Bronchial epithelial cell (primary cell): ENCODE data around the gene TBC1D22A. TPM values are rescaled to one million over a fixed set of nuclear protein-coding genes. Genes with fewer than 3 reads are reported as not detected.

Experiments
- DNase-seq: peaks from one replicate; pipeline ENCODE4 v3.0.0-alpha.2; 2010; ENCODE audit warnings: low read depth
- FAIRE-seq: peaks from 2 replicates; lab custom pipeline; 2011; peaks lifted over from hg19 to GRCh38; lab: Jason Lieb, UNC
- H3K27me3 ChIP-seq: 2 replicates; pipeline ENCODE4 v1.5.1; 2011; ENCODE audit warnings: low read length; ENCODE audit not compliant: control insufficient read depth, insufficient read depth
- H3K36me3 ChIP-seq: 2 replicates; pipeline ENCODE4 v1.5.1; 2011; ENCODE audit warnings: low read length; ENCODE audit not compliant: control insufficient read depth, insufficient read depth
- H3K4me3 ChIP-seq: 2 replicates; pipeline ENCODE4 v1.5.1; 2011; ENCODE audit warnings: mild to moderate bottlenecking, low read depth, low read length, control low read depth
- total RNA-seq: library from RNA; depleted of rRNA; stranded (reverse); fragments of >200 nt; gene quantifications from 2 replicates; pipeline ENCODE4 v1.2.1, GENCODE V29; 2014
- TF ChIP-seq, protein P1 (sequence below): IDR thresholded peaks from 2 replicates; pipeline ENCODE4 v1.5.1; 2011; ENCODE audit warnings: mild to moderate bottlenecking, moderate library complexity, low read length, control low read depth, inconsistent platforms; ENCODE audit not compliant: insufficient read depth, severe bottlenecking

The TBC1D22A gene
- total RNA-seq, 1 donor from 2014 or later, result 10.0 TPM

DNA sequence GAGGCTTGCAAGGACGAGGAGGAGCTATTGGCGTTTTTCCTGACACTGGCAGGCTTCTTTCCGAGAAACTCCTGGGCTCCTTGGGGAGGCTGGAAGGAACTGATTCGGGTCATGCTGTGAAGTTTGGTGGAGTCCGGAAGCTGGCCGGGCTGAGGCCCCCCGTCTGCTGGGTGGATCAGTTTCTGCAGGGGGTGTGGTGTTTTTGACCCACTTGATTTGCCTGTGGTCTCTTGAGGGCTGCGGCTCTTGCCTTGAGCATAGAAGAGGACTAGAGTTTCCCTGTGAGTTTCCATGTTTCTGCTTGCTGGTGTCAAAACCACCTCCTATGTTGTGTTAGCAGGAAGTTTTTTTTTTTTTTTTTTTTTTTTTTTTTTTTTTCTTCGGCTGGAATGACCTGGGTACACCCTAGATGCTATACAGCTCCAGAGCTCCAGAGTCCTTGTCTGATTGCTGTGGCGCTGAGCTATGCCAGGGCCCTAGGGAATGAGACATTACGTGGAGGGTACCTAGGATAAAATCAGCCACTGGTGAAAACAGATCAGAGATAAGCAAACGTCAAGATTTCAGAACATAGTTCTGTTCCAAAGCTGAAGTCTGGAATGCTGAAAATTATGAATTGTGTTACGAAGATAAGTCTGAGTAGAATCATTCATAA lies 728 bp downstream of the TBC1D22A start:
- no peaks in the 10 kb centered on the region for H3K27me3 ChIP-seq
- FAIRE-seq (no peak), DNase-seq (no peak)
- H3K4me3 ChIP-seq, result peak overlapping the region; percentile 96
- peaks cover 4% of the 10 kb centered on the region for H3K36me3 ChIP-seq
- TF ChIP-seq, protein P1, sequence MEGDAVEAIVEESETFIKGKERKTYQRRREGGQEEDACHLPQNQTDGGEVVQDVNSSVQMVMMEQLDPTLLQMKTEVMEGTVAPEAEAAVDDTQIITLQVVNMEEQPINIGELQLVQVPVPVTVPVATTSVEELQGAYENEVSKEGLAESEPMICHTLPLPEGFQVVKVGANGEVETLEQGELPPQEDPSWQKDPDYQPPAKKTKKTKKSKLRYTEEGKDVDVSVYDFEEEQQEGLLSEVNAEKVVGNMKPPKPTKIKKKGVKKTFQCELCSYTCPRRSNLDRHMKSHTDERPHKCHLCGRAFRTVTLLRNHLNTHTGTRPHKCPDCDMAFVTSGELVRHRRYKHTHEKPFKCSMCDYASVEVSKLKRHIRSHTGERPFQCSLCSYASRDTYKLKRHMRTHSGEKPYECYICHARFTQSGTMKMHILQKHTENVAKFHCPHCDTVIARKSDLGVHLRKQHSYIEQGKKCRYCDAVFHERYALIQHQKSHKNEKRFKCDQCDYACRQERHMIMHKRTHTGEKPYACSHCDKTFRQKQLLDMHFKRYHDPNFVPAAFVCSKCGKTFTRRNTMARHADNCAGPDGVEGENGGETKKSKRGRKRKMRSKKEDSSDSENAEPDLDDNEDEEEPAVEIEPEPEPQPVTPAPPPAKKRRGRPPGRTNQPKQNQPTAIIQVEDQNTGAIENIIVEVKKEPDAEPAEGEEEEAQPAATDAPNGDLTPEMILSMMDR, result no peak

DNA sequence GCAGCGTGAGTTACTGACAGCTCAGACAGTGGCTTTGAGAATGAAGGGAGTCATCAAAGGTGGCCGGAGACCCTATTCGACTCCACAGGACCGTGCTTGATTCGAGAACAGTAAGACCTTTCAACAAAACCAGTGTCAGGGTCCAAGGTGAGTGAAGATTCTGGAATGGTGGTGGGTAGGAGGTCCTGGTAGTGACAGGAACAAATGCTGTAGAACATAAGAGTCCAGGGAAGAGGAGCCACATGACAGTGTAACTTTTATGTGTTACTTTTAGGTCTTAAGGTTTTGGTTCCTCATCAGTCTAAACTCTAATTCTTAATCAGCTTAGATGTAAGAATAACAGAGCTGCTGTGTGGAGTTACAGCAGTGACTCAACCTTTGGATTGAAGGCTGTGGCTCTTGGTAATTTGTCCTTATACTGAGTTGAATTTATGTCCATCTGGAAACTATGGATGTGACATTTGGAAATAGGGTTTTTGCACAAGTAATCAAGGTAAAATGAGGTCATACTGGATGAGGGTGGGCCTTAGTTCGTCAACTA lies 1.8 kb downstream of the TBC1D22A start:
- Histone ChIP-seq H3K27me3 (no peaks in the 10 kb centered on the region), H3K36me3 (peaks cover 4% of the 10 kb centered on the region), H3K4me3 (no peak overlapping the region)
- no peak for DNase-seq
- FAIRE-seq, result no peak
- TF ChIP-seq, protein P1, result no peak

DNA sequence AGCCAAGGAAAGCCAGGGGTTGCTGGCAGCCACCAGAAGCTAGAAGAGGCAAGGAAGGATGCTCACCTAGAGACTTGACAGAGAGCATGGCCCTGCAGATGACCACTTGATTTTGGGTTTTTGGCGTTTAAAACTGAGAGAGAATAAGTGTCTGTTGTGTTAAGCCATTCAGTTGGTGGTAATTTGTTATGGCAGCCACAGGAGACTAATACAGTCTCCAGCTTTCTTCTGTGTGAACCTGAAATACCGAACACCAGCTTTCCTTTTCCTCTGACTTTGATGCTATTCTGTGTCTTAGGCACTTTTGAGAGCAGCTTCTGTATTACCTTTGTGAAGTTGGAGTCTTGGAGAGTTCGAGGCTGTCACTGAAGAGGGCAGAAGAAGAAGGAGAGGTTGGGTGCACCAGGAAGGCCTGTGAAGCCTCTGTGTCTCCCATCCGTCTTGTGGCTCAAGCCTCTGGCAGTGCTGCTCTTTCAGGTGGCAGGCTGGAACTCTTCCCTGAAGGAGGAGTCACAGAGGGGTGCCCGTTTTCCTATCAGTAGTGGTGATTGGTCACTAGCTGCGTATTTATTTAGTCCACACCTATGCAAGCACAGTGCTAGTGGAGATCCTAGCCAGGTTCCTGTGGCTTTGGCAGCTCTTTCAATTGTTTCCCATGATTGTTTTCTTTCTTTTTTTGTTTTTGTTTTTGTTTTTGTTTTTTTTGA lies 2.5 kb downstream of the TBC1D22A start:
- TF ChIP-seq, protein P1, result no peak
- Histone ChIP-seq H3K36me3 (peaks cover 4% of the 10 kb centered on the region), H3K27me3 (no peaks in the 10 kb centered on the region), H3K4me3 (no peak overlapping the region)
- no peak for DNase-seq
- FAIRE-seq, result no peak

DNA sequence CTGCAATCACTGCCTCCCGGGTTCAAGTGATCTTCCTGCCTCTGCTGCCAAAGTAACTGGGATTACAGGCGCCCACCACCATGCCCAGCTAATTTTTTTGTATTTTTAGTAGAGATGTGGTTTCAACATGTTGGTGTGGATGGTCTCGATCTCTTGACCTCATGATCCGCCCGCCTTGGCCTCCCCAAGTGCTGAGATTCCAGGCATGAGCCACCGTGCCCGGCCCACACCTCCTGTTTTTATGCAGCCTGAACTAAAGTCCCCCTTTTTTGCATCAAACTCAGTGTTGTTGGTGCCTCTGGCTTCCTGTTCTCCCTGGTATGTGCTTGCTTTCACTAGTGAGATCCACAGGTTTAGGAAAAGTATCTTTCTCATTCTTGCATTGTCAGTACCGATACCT lies 4.2 kb downstream of the TBC1D22A start:
- Histone ChIP-seq H3K4me3 (no peak overlapping the region), H3K27me3 (no peaks in the 10 kb centered on the region), H3K36me3 (peaks cover 4% of the 10 kb centered on the region)
- TF ChIP-seq, protein P1, result no peak
- FAIRE-seq, result no peak
- DNase-seq, result no peak

DNA sequence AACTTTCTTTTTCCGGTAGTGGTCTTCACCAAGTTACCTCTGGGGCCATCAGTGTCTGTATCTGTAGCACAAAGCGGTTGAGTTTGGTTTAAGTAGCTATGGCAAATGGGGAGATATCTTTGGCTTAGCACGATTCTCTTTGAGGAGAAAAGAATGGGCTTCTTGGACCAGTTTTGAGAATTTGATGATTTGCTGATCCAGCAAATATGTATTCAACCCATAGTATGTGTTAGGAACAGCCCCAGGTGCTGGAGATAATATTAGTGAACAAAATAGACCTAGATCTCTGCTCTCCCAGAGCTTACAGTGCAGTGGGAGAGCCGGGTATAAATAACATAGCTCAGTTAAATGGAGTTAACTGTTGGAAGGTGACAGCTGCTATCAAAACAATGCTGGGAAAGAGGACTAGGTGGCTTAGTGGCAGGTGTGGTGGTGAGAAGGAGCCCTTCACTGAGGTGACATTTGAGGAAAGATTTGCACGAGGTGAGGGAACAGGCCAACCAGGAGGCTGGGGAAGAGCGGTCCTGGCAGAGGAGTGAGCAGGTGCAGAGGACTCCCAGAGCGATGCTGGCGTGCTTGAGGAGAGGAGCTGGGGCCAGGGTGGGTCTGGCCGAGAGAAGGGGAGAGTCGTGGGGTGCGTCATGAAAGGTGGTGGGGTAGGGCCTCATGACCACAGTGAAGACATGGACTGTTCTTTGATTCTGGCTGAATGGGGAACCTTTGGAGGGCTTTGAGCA lies 5.0 kb downstream of the TBC1D22A start:
- Histone ChIP-seq H3K36me3 (peaks cover 4% of the 10 kb centered on the region), H3K4me3 (no peak overlapping the region), H3K27me3 (no peaks in the 10 kb centered on the region)
- no peak for DNase-seq
- TF ChIP-seq, protein P1, result no peak
- FAIRE-seq, result no peak
